CD4-positive, alpha-beta T cell treated with Interleukin-12 subunit alpha and Interleukin-12 subunit beta, for 1 hour (primary cell): Measurements from ENCODE around the gene AMIGO1.

Experiments used
- DNase-seq: peaks from one replicate; pipeline ENCODE4 v3.0.0-alpha.2; 2020

The AMIGO1 gene

GRCh38 chr1:109532365-109533136 is 23.0 kb upstream of the AMIGO1 start:
- peak; percentile 90 for DNase-seq

GRCh38 chr1:109531826-109532364 is 22.4 kb upstream of the AMIGO1 start:
- DNase-seq: no peak

DNA sequence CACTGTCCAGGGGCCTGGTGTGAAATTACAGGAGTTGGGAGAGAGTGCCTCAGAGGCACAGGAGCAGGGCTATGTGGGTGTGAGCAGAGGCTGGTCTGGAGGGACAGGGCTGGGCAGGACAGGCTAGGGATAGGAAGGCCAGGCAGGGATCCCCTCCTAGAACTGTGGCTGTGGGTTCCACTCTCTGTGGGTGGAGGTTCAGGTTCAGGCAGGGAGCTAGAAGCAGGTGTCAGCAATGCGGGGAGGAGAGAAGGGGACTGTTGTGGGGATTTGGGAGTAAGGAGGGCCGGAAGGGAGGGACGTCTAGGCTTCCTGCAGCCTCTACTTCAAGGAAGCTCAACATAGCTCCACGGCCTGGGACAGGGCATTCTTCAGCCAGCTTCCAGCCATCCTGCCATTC is 21.9 kb upstream of the AMIGO1 start:
- DNase-seq: no peak

DNA sequence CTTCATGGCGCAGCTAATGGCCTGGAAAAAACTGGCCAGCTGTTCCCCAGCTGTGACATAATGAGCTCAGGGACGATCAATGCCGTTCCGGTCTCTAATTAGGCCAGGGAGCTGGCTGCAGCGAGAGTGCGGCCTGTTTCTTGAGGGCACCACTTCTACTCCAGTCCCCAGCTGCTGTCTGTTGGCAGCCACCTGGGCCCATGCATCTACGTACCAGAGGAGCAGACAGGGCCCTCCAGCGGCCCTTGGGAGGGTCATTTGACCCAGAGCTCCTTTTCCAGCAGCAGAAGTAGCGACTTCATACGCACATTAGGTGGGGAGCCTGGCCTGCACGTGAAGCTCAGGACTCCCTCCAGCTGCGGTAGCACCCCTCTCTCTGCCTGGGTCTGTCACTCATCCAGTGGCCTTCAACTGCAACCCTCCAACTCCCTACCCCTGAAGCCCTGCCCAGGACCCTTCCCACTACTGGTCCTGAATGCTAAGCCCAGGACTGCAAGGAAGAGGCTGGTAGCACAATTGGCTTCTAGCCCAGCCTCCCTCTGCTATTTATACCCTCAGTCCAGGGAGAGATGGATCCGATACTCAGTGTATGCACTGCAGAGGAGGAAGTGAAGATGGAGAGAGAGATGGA is 21.0 kb upstream of the AMIGO1 start:
- no peak for DNase-seq

GRCh38 chr1:109529881-109530456 is 20.4 kb upstream of the AMIGO1 start:
- no peak for DNase-seq

- DNase-seq: no peak
Observed at GRCh38 chr1:109528712-109529111, 19.2 kb upstream of the AMIGO1 start.

DNA sequence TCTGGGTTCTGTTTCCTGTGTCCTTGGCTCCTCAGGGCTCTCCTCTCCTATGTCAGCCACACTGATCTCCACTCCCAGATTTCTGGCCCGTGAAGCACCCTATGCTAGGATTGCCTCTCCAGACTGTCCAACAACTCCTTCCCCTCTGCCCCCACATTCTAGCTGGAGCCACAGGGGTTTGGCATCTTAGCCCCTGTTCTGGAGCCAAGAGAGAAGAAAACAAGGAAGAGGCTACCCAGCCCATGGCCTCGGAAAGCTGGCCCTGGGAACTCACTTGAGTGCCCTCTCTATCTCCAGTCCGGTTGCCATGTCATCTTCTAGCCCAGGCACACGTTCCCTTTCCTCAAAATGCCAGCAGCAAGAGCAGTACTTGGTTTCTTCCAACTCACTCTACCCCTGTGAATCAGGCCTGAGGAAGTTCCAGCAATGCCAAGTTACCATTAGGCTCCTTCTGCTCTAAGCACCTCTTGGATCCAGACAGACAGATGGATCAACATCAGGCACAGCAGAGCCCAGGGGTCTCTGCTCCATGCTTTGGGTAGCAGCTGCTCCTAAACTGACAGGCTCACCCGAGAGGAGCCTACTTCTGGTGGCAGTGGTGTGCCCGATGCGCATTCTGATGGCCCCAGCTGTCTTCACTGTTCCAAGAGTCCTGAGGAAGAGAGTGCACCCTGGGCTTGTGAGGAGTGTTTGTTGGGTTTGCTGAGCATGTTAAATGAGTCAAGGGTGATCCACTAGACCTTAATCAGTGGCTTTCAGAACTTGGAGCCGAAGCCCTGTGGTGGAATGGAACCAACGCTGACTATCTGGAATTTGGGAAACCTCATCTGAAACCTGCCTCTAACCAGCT is 18.5 kb upstream of the AMIGO1 start:
- no peak for DNase-seq

DNA sequence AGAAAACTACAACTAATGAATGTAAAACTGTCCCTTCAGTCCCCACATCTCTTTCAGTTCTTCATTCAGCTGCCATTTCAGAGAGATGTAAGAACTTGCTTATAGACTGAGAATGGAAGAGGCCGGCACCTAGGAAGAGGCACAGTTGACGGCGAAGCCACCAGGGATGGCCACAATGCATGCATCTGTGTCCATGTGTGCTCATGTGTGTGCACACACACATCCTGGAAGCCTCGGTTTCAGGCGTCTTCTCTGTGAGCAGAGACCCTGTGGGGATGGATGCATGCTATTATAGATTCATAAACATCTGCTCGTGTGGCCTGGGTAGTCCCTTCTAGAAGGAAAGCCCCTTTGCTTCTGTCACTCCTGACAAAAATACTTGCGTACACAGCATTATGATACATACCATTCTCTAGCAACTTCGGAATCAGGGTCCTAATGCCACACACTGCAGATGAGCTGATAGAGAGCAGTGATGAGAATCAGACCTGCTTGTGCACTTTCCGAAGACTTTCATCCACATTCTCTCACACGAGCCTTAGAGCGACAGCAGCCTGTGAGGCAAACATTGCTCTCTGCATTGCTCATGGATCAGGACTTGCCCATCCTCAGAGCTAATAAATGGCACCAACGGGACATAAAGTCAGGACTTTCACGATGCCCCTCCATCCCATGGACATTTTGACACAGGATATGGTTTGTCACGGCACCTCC is 17.7 kb upstream of the AMIGO1 start:
- DNase-seq: no peak

DNA sequence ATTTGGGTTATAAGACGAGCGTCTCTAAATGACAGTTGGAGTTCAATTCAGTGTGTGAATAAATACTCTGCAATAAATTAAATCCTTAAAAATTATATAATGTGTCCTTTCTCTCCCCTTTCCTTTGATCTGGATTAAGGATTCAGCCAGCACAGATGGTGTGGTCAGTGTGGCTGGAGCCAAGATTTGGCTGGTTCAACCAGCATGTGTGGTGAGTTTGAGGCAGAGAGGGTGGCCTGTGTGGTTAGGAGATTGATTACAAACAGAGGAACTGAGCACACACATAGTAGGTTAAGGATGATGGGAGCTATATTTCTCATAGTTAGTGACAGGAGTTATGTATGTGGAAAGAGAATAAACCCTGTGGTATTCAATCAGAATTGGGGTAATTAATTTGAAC is 14.2 kb upstream of the AMIGO1 start:
- no peak for DNase-seq

- DNase-seq: no peak
Observed at GRCh38 chr1:109522026-109522425, 12.5 kb upstream of the AMIGO1 start.

DNA sequence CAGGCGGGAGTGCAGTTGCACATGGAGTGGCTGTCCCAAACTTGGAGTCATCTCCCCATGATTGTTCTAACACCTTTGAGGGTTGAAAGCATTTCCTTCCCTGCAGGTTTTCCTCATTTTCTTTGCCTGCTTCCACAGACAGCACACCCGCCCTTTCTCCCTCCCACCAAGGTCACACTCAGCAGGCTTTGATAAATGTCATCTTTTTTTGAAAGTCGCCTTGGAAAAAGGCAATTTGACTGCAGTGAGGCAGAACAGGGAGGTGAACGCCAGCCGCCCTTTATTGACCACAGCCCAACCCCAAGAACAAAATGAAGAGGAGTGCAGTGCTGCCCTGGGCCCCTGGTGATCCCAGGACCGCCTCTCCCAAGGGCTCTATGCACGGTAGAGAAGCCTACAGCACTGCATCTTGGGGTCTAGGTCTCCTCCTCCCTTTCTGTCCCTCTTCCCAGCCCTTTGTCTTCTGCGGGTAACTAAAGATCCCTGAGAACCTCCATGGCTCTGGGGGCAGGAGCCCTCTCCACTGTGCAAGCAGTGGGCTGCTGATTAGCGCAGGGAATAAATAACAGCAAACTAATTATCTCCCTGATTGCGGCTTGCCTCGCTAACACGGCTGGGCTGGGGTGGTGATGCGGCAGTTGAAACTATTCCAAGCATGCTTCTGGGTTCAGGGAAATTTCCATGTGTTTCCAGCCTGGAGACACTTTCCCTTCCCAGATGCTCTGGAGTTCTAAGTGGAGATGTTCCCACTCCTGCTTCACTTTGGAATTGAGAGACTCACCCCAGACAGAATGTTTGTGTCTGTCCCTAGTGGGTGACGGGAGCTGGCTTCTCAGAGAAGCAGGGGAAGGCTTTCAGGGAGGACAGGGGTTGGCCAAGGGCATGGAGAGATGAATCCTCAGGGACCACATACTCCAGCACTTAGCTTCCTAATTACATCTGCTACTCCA is 11.8 kb upstream of the AMIGO1 start:
- DNase-seq: no peak

DNA sequence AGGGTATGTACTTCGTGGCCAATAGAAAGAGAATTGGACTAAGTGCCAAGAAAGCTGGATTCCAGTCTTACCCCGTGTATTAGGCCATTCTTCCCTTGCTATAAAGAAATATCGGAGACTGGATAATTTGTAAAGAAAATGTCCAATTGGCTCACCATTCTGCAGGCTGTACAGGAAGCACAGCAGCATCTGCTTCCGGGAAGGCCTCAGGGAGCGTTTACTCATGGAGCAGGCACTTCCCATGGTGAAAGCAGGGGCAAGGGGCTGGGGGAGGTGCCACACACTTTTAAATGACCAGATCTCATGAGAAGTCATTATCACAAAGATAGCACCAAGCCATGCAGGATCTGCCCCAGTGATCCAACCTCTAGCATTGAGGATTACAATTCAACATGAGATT is 7.8 kb upstream of the AMIGO1 start:
- no peak for DNase-seq

DNA sequence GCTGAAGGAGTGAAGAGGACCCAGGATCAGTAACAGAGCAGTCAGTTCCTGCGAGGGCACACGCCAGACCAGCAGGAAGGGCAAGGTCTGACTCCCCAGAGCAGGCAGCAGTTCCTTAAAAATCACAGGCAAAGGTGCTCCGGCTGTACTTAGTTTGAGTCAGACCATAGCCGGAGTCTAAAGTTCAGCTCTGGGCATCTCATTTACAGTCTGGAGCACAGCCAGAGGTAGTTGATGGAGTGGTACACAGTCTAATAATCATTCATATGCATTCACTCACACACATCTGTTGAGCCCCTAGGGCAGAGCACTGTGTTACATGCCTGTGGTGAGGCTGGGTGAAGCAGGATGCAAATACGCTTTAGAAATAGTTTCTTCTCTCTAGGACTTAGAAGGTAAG is 7.3 kb upstream of the AMIGO1 start:
- no peak for DNase-seq

GRCh38 chr1:109514846-109515245 is 5.3 kb upstream of the AMIGO1 start:
- no peak for DNase-seq

DNA sequence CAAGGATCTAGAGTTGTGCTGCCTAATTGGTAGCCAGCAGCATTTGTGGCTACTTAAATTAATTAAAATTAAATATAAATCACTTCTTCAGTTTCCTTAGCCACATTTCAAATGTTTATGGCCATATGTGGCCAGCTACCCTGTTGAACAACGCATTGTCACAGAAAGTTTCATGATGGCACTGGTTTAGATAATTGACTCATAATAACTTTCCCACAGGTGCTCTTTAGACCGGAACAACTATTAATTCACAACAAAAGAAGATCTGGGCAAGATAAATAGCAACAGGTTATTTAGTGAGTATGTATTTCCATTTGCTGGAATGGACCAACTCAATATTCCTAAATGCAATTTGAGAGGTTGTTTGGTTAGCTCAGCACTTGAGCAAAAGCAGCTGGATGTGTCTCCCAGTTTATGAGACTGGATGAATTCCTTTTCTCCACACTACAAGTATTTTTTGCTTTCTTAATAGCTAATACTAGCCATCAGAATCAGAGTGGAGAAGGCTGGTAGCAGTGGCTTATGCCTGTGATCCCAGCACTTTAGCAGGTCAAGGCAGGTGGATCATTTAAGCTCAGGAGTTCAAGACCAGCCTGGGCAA is 3.7 kb upstream of the AMIGO1 start:
- no peak for DNase-seq

GRCh38 chr1:109508873-109509175 is 703 bp downstream of the AMIGO1 start:
- DNase-seq: no peak

- DNase-seq: no peak
Observed at GRCh38 chr1:109508001-109508872, 1.3 kb downstream of the AMIGO1 start.

GRCh38 chr1:109504974-109505373 is 4.6 kb downstream of the AMIGO1 start:
- no peak for DNase-seq

DNA sequence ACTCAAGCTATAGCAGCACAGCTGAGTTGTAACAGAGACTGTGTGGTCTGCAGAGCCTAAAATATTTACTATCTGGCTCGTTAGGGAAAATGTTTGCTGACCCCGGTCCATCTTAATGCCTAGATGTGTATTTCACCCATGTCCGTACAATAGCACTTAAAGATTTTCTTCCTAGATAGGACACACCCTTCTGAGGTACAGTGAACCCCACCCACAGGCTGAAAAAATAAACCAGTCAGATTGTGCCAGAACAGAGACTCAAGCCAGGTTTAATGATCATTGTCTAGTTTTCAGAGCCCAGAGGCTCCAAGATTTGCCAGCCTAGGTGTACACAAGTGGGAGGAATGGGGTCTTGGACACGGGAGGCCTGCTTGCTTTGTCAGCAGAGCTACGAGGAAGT is 5.6 kb downstream of the AMIGO1 start:
- DNase-seq: peak; percentile 28

DNA sequence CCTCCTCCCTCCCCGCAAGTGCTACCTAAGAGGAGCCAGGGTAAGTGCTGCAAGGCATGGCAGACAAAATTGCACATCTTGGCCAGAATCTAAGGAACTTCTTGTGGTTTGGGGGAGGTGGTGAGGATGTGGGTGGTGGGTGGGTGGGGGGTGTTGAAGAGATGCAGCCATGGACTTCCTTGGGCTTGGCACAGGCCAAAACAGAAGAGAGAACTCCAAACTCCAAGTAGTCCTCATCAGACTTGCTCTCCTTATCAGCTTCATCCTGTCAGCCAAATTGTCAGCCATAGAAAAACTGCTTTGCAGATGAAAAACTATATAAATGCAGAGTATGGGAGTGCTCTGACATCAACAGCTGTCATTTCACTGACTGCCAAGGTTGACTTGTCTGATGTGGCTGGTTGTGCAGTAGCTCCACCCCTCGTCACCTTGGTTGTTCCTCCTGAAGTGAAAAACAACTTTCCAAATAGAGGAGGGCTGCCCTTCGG is 7.1 kb downstream of the AMIGO1 start:
- peak; percentile 77 for DNase-seq
